ENCODE measurements around the gene GPR161. TPM values are rescaled to one million over a fixed set of nuclear protein-coding genes. Genes with fewer than 3 reads are reported as not detected.
A peak's percentile ranks its signal among the peaks of the same experiment; 100 is the strongest.

The GPR161 gene
- total and polyA plus RNA-seq, 9 of the 15 experiments (the other 6 are each of a cell fraction or from before 2014, with no cell fraction given) = 0.15 to 2.4 (median 0.76) TPM

DNA sequence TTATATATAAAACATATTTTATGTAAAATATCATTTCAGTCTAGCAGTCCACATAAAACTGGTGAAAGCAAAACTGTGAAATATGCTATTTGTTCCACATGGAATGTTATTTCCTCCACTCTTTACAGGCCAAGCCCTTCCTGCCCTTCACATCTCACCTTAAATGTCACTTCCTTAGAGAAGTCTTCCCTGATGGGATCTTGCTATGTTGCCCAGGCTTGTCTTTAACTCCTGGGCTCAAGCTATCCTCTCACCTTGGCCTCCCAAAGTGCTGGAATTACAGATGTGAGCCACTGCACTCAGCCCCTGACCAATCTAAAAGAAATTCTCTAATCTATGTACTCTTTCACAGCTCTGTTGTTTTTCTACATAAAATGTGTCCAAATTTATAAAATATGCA is 2.3 kb upstream of the GPR161 start (continued):
- TF ChIP-seq, protein P1, sequence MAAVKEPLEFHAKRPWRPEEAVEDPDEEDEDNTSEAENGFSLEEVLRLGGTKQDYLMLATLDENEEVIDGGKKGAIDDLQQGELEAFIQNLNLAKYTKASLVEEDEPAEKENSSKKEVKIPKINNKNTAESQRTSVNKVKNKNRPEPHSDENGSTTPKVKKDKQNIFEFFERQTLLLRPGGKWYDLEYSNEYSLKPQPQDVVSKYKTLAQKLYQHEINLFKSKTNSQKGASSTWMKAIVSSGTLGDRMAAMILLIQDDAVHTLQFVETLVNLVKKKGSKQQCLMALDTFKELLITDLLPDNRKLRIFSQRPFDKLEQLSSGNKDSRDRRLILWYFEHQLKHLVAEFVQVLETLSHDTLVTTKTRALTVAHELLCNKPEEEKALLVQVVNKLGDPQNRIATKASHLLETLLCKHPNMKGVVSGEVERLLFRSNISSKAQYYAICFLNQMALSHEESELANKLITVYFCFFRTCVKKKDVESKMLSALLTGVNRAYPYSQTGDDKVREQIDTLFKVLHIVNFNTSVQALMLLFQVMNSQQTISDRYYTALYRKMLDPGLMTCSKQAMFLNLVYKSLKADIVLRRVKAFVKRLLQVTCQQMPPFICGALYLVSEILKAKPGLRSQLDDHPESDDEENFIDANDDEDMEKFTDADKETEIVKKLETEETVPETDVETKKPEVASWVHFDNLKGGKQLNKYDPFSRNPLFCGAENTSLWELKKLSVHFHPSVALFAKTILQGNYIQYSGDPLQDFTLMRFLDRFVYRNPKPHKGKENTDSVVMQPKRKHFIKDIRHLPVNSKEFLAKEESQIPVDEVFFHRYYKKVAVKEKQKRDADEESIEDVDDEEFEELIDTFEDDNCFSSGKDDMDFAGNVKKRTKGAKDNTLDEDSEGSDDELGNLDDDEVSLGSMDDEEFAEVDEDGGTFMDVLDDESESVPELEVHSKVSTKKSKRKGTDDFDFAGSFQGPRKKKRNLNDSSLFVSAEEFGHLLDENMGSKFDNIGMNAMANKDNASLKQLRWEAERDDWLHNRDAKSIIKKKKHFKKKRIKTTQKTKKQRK (IDR thresholded peaks at IDR 0.05; ENCODE audit: borderline replicate concordance, low read depth, low read length) = no peak
- TF ChIP-seq TAF15 (IDR thresholded peaks at IDR 0.05; ENCODE audit: low read depth, low read length) = no peak
- TF ChIP-seq, protein P2, sequence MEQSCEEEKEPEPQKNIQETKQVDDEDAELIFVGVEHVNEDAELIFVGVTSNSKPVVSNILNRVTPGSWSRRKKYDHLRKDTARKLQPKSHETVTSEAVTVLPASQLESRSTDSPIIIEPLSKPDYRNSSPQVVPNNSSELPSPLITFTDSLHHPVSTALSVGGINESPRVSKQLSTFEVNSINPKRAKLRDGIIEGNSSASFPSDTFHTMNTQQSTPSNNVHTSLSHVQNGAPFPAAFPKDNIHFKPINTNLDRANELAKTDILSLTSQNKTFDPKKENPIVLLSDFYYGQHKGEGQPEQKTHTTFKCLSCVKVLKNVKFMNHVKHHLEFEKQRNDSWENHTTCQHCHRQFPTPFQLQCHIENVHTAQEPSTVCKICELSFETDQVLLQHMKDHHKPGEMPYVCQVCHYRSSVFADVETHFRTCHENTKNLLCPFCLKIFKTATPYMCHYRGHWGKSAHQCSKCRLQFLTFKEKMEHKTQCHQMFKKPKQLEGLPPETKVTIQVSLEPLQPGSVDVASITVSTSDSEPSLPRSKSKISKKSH (CRISPR knock-in tag; IDR thresholded peaks at IDR 0.05) = no peak
- TF ChIP-seq U2AF2 (optimal IDR thresholded peaks at IDR 0.05; ENCODE audit: low read depth, low read length) = no peak

DNA sequence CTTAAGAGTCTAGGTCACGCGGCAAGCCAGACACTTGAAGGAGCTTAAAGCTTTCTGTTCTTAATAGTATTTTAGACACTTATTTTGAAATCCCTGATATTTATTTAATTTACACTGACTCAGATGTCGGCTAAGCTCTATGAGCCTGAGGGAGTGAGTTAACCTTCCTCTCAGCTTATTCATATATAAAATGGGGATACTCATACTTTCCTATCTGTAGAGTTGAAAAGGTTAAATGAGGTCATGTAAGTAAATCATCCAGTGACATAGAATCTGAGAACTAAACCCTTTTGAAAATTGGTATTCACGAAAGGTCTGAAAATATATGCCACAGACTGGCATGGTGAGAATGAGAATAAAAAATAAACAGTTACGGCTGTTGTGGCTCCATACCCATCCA is 1.4 kb upstream of the GPR161 start:
- TF ChIP-seq MEIS2 (IDR thresholded peaks at IDR 0.05; ENCODE audit: partially characterized antibody) (peak; percentile 60), ARID1B (IDR thresholded peaks at IDR 0.05) (no peak), ZFX (CRISPR knock-in tag; IDR thresholded peaks at IDR 0.05) (no peak)
- TF ChIP-seq, protein P3, sequence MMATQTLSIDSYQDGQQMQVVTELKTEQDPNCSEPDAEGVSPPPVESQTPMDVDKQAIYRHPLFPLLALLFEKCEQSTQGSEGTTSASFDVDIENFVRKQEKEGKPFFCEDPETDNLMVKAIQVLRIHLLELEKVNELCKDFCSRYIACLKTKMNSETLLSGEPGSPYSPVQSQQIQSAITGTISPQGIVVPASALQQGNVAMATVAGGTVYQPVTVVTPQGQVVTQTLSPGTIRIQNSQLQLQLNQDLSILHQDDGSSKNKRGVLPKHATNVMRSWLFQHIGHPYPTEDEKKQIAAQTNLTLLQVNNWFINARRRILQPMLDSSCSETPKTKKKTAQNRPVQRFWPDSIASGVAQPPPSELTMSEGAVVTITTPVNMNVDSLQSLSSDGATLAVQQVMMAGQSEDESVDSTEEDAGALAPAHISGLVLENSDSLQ (IDR thresholded peaks at IDR 0.05) = peak; percentile 57
- TF ChIP-seq, protein P4, sequence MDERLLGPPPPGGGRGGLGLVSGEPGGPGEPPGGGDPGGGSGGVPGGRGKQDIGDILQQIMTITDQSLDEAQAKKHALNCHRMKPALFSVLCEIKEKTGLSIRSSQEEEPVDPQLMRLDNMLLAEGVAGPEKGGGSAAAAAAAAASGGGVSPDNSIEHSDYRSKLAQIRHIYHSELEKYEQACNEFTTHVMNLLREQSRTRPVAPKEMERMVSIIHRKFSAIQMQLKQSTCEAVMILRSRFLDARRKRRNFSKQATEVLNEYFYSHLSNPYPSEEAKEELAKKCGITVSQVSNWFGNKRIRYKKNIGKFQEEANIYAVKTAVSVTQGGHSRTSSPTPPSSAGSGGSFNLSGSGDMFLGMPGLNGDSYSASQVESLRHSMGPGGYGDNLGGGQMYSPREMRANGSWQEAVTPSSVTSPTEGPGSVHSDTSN (CRISPR knock-in tag; IDR thresholded peaks at IDR 0.05; ENCODE audit: low read depth) = no peak
- TF ChIP-seq, protein P4 (tag; conservative IDR thresholded peaks at IDR 0.05; ENCODE audit: low read depth) = peak; percentile 47; the same call in 1 of the 2 replicates
- WGBS (ENCODE audit: insufficient coverage, low coverage, missing lambda C conversion rate) = 71% methylated on average over 5 of the region's 5 CpGs
- ChIA-PET CTCF (ENCODE audit: low intra/inter-chr PET ratio) (no interaction called here), POLR2A (interaction anchor here (0.6 to 1.5 kb wide), 4 partner anchors 12 to 511 kb away, joined by 3 to 4 read pairs (median 4); no protein-coding TSS in a partner anchor)
- Histone ChIP-seq H3K27me3 (ENCODE audit: control insufficient read depth in 2 of 2, insufficient read depth in 2 of 2, low read length in 2 of 2) (peaks cover 2 to 18% of the 10 kb centered on the region in 2 experiments; a peak in 3 of 5 replicates), H3K4me2 (ENCODE audit: insufficient read depth, low read length) (no peak overlapping the region), H3K27ac (ENCODE audit: extremely low read depth, low read depth, low read length) (no peak overlapping the region), H3K9me1 (ENCODE audit: control insufficient read depth, insufficient read depth, low read length) (no peaks in the 10 kb centered on the region), H3K9me3 (replicated peaks; ENCODE audit: control insufficient read depth, insufficient read depth, low read depth, low read length) (no peaks in the 10 kb centered on the region), H3K4me1 (replicated peaks in 1 of 2; ENCODE audit: control insufficient read depth in 2 of 2, insufficient read depth in 2 of 2, low read length in 2 of 2) (peaks cover 17 to 19% of the 10 kb centered on the region in 2 experiments; a peak in 4 of 5 replicates), H4K20me1 (replicated peaks; ENCODE audit: control insufficient read depth, insufficient read depth, low read length) (no peaks in the 10 kb centered on the region), H3K79me2 (ENCODE audit: control insufficient read depth, insufficient read depth, low read length) (no peaks in the 10 kb centered on the region), H3K4me3 (no peak overlapping the region), H2AFZ (ENCODE audit: low read depth, low read length) (no peak overlapping the region), H3K36me3 (ENCODE audit: control insufficient read depth, insufficient read depth, low read length) (no peaks in the 10 kb centered on the region), H3K9ac (ENCODE audit: insufficient read depth in 1 of 2, low read depth in 2 of 2, low read length in 2 of 2) (no peak overlapping the region)
- no TSS peak for BruUV-seq (replicated peaks)
- no peak for FAIRE-seq
- no peak for ATAC-seq
- intact Hi-C loops (cut with micrococcal nuclease) (no loop called here), in situ Hi-C loops (cut with MboI) (no loop called here)
- DNase-seq (ENCODE audit: extremely low read depth in 1 of 4, low spot score in 3 of 4) = no peak

Data from K562 (cell line).